Activated CD8-positive, alpha-beta memory T cell treated with anti-CD3 and anti-CD28 coated beads, Interleukin-2, amount 50 U/mL, for 48 hours (primary cell): ENCODE measurements around the gene B3GNT7.
A peak's percentile ranks its signal among the peaks of the same experiment; 100 is the strongest.
"Not testable (repeated sequence)": the region's sequence is repeated elsewhere in the genome, so short reads cannot be mapped to it uniquely, and the experiment has no call there.

Experiments
- DNase-seq: peaks from one replicate; pipeline ENCODE4 v3.0.0-alpha.2; 2020

Gene B3GNT7

DNA sequence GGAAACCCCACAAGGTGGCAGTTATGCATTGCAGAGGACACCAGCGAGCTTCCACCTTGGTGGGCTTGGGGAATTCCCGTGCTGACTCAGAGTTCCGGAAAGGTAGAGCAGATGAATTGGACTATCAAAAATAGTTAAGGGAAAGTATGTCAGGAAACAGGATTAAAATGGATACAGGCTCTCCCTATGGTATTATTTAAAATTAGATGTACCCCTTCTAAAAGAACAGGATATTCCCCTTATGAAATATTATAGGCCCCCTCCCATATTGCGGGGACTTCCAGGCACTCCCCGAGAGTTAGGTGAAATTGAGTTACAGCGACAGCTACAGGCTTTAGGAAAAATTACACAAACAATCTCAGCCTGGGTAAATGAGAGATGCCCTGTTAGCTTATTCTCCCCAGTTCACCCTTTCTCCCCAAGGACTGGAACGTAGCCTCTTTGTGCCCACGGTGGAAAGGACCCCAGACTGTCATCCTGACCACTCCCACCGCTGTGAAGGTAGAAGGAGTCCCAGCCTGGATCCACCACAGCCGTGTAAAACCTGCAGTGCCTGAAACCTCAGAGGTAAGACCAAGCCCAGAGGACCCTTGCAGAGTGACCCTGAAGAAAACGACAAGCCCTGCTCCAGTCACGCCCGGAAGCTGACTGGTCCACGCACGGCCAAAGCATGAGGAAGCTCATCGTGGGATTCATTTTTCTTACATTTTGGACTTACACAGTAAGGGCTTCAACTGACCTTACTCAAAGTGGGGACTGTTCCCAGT, 10.3 kb downstream of the B3GNT7 start:
- not testable (repeated sequence) for DNase-seq

DNA sequence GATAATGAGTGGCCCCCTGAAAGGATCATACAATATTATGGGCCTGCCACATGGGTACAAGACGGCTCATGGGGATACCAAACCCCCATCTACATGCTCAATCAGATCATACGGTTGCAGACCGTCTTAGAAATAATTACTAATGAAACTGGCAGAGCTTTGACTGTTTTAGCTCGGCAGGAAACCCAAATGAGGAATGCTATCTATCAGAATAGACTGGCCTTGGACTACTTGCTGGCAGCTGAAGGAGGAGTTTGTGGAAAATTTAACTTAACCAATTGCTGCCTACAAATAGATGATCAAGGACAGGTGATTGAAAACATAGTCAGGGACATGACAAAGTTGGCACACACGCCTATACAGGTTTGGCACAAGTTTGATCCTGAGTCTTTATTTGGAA, 12.2 kb downstream of the B3GNT7 start:
- DNase-seq, result not testable (repeated sequence)

DNA sequence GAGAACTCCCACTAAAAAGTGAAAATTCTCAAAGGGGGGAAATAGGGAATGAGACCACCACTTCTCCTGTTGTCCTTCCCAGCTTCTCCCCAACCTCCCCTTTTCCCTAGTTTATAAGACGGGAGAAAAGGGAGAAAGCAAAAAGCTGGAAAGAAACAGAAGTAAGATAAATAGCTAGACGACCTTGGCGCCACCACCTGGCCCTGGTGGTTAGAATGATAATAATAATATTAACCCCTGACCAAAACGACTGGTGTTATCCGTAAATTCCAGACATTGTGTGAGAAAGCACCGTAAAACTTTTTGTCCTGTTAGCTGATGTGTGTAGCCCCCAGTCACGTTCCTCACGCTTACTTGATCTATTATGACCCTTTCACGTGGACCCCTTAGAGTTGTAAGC, 12.8 kb downstream of the B3GNT7 start:
- DNase-seq, result not testable (repeated sequence)

DNA sequence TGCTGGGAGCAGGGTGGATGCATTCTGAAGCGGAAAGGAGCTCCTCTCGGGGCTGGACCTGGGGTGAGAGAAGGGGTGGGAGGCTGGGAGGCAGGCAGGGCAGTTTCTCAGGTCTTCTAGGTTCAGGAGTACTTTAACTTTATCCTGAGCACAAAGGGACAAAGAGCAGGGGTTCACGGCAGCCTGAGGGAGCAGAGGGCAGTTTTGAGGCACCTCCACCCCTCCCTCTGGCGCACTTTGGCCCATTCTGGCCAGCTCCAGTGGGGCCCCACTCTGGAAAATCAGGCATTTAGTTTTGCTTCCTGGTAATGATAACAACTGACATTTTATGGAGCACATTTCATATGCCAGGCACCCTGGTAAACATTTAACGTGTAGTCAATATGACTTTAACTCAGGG, 14.3 kb downstream of the B3GNT7 start:
- DNase-seq, result no peak

DNA sequence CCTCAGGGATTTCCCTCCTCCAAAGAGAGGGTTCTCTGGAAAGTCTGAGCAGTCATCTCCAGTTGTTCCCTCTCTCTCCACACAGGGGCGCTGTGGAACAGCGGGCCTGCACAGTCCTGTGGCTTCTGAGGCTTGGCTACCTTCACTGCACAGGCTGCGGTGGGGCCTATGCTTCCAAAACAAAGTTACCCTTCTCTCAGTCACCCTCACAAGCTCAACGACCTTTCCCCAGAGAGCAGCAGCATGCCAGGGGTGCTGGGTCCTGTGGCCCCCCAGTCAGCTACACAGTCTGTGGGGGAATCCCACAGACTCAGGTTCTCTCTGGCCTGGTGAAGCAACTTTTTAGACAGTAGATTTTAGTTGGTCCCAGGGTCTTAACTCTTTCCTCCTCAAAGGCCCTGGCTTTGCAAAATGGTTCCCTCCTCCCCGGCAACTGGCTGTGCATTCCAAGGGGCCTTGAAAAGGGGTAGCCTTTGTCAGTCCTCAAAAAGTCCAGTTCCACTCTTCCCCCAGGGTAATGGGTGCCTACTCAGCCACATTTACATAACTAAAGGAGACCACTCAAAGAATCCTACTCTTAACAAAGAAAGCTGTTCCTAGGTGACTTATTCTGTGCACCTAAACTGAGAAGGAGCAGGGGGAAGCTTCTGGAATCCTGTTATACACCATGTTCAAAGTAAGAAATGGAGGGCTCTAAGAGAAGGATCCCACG, 14.9 kb downstream of the B3GNT7 start:
- no peak for DNase-seq

DNA sequence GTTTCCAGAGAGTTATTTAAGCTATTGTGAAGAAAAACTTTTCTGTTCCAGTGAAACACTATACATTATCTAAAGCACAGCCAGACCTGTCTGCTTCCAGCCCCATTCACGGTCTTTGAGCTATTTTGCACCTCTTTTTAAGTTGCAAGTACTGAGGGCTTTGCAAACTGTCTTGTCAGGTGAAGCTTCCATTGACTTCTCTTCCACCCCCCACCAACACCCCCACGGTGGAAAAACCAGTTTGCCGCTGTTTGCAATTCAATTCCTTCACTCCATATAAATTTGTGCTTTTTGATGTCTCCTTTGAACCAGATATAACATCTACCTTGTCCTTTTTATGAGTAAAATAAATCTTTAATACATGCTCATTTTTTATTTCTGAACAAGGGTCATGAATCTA, 15.7 kb downstream of the B3GNT7 start:
- no peak for DNase-seq

DNA sequence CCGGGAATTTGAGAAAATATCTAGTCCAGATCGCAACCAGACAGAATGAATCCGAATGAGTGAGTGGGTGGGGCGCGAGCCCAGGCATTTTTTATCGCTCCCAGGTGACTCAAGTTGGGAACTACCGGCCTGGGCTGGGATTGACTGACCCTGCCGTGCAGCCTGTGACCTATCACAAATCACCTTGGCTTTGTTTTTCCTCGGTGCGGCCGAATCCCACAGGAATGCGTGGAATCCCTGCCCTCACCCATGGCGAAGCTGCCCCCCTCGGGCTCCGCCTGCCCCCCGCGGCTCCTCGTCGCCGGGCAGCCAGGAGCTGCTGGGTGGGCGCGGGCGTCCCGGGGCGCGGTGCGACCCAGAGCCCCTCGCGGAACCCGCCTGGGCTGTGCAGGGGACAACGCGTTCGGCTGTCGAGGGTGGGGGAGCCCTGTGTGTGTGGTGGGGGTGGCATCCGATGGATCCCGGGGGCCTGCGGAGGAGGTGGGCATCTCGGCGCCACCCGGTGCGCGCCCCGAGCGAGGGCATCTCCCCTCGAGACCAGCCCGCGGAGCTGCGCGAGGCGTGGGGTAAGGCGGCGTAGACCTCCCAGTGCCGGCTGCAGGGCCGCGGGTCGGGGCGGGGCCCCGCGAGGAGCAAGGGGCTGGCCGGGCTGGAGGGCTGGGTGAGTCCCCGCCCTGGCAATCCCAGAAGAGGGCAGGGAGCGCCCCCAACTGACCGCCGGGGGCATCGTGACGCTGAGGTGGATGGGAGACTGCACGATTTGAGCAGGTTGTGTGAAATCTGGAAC, 16.5 kb downstream of the B3GNT7 start:
- peak; percentile 90 for DNase-seq

DNA sequence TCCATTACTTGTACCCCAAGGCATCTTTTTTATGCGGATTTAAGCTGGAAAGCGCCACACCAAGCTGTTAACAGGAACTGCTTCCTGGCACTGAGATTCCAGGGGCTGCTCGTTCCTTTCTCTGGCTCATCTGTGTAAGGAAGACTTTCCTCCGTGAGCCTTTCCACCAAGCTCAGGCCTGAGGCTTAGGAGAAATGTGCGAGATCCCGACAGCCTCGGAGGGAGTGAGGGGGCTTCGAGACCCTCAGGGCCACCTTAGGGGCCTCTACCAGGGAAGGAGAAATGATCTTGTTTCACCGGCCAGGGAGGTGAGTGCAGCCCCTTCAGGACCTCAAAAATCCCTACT, 17.1 kb downstream of the B3GNT7 start:
- no peak for DNase-seq

DNA sequence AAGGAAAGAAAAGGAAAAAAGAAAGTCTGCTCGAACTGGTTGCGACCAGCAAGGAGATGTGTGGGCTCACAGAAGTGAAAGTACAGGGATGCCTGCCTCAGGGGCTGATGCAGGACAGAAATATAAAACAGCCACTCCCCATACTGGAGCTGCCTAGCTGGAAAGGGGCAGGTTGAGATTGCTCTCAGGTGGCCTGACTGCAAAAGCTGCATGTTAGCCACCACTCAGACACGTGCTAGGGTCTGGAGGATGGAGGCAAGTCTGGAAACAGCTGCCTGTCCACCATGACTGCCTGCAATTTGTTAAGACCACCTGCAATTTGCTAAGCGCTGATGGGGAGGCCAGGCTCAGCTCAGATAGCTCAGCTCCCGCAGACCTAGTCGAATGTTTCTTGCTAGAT, 17.9 kb downstream of the B3GNT7 start:
- no peak for DNase-seq

DNA sequence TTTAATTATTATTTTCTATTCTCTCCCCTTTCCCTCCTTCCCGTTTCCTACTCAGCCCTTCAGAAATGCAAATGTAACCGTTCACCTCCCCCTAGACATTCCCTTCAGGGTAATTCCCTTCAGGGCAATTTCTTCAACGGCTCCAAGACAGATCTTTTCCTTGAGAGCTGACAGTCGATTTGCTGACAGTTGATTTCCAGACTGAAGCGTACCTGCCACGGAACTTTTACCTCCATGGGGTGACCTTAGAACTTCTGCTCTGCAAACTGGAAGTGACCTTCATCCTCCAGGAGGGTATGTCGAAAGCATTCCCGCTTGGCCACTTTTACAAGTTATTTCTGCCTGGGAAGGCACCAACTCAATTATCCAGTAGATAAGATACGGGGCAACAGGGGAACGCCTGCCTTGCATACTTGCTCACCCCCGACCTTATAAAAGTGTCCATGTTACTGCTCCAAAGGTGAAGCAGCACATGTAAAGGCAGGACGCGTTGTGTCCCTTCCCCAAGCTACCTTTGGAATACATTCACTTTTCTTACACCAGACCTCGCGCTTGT, 18.5 kb downstream of the B3GNT7 start:
- DNase-seq, result no peak

DNA sequence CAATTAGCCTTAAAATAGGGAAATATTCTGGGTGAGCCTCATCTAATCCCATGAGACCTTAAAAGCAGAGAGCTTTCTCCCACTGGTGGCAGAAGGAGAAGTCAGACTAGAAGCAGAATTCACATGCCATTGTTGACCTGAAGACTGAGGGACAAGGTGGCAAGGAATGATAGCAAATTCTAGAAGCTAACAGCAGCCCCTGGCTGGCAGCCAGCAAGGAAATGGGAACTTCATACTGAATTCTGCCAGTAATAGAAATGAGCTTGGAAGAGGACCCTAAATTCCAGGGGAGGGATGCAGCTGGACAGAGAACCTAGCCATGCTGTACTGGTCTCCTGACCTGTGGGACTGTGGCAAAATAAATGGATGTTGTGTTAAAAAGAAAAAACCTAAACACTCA, 19.5 kb downstream of the B3GNT7 start:
- DNase-seq, result no peak

DNA sequence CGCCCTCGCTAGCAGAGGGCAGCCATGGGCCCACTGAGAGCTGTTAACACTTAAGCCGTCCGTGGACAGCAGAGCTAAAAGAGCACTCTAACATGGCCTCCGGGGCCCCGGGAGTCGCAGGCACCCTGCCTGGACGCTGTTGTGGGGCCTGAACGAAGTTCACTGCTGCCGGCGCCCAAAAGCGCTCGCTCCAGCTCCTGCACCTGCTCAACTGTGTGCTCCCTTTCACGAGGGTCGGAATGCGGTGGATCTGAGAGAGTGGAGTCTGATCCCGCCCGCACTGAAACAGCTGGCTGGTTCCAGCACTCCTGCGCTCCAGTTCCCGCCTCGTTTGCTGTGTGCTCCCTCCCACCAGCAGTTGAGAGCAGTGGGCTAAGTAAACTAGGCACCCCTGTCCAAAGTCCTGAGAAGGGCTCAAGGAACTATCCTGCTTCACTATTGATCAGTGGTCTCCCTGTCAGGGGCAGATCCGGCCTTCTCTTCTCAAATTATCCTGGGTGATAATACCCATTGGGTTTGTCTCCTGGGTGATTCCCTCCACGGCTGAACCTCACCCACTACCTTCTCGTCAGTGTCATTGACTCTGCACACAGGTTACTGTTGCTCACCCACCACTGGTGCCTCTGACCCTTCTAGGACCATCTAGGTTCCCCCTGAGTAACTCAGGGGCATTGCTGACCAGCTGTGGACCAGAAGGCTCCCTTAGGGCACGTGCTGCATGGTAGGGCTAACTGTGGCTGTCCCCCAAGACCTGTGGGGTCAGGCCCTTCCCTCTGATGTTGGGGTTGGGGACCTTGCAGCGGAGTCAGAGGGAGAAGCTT, 23.5 kb downstream of the B3GNT7 start:
- no peak for DNase-seq

DNA sequence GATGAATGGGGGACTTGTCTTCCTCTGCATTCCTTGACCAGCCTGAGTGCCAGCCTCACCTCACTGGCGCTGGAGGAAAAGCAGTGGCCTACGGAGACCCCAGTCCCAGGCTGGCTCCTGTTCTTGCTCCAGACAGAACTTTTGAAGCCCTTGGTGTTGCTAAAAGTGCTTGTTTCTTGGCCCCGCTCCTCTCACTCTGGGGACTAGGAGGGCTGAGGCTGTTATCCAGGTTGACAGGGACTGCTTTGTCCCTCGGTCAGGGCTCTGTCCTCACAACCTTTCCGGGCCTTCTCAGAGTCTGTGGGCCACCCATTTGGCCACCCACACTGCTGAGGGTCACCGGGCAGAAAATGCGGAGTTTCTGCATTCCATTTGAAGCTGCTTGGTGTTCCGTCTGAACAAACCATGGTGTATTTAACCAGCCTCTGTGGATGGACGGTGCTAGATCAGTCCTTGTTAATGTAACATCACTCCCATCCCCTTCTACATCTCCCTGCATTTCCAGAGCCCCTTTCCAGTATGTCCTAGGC, 25.6 kb downstream of the B3GNT7 start:
- no peak for DNase-seq

DNA sequence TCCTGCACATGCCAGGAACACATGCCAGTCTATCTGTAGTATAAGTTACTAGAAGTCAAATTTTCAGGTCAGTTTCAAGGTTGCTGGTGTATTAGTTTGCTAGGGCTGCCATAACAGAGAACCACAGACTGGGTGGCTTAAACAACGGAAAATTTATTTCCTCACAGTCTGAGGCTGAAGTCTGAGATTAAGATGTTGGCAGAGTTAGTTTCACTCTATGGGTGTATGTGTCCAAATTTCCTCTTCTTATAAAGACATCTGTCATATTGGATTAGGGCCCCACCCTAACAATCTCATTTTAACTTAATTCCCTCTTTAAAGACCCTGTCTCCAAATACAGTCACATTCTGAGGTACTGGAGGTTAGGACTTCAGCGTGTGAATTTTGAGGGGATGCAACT, 26.5 kb downstream of the B3GNT7 start:
- DNase-seq, result no peak

DNA sequence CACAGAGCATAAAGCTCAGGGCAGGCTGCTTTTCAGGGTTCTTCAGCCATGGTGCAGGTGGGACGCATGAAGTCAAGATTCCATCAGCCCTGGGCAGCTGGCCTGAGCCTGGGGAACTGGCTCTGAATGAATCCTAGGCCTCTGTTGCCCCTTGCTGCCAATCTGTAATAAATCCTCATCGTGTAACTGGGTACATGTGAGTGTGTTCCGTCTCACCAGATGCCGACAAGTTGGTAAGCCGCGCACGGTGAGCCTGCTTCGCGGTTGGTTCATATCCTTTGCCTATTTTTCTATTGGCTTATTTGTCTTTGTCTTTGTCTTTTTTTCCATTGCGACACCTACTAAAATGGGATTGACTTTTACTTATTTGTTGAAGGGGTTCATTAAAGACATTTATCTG, 27.7 kb downstream of the B3GNT7 start:
- DNase-seq, result no peak

DNA sequence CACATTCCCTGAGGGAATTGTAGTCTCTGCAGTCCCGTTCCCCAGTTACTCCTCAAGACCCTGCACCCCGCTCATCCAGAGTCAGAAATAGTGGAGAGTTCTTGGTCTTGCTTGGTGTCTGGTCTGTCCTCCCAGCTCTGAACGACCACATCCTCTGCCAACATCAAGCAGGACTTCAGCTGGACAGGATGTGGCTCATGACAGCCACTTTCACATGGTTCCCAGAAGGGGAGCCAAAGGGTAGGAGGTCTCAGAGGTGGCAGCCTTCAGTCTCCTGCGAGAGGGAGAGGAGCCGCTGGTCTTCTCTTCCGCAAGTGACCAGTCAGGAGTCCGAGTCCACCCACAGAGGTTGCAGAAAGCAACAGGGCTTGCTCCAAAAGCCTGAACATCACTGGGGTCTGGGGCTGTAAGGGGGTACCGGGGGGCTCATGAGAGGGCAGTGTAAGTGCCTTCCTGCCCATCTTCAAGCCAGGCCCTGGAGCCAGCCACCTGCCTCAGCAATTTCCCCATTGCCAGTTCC, 29.8 kb downstream of the B3GNT7 start:
- DNase-seq, result no peak

DNA sequence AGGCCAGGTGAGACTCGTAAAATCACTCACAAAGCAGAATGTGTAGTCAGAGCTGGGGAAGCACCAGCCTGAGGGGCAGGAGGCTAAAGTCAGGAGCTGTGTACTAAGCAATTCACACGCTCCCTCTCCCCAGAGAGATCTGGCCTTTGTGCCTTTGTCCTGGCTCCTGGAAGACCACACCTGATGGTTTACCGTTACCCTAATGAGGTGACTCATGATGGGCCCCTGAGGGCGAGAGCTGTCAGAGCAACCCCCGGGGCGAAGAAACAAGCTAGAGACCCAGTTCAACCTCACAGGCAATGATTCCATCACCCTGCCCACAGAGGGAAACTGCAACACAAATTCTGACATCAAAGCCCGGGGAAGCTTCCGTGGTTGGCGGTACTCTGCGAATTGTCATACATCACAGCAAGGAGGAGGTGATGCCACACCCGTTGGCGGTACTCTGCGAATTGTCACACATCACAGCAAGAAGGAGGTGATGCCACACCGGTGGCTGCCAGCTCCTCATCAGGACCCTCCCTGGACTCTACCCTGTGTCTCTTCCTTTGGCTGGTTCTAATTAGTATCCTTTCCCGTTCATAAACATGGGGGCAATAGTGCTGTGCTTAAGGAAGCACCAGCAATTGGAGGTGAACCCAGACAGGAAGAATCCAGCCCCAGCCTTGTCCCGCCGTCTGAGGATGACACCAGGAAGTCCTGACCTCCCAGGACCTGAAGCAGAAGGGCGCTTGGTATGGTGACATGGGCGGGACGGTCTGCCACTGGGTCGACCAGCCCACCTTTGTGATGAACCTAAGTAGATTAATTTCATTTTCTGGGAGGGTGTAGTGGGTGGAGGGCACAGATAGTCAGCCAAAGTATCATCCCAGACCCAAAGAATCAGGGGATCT, 30.5 kb downstream of the B3GNT7 start:
- no peak for DNase-seq

DNA sequence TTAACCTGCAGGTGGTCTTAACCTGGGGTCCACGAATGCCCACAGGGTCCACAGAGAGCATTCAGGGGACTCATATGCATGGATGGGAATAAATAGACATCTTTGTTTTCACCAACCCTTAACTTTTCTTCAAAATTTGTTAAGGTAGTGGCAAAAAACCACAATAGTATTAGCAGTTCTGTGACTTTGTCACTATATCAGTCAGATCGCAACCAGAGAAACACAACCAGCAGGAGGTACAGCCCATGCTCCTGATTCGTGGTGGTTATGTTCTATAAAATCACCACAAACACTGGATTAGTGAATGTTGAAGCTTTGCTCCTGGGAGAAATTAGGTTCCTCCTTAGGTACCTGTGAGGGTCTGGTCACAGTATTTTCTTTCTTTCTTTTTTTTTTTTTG, 31.6 kb downstream of the B3GNT7 start:
- DNase-seq, result no peak

DNA sequence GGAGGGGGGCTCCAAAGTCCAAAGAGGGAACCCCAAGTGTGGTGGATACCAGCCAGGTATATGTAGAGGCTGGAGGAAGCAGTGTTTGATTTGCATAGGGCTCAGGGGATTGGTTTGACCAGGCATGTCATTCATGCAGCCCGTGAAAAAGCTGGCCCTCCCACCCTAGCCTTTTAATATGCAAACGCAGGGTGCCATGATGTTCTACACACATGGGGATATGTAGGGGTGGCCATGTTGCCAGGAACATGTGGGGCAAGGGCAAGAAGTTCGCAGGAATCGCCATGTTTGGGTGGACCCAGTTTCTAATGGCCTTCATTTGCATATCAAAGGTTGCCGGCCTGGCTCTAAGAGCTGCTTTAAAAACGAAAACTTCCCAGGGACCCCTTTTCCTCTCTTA, 33.6 kb downstream of the B3GNT7 start:
- DNase-seq, result no peak

DNA sequence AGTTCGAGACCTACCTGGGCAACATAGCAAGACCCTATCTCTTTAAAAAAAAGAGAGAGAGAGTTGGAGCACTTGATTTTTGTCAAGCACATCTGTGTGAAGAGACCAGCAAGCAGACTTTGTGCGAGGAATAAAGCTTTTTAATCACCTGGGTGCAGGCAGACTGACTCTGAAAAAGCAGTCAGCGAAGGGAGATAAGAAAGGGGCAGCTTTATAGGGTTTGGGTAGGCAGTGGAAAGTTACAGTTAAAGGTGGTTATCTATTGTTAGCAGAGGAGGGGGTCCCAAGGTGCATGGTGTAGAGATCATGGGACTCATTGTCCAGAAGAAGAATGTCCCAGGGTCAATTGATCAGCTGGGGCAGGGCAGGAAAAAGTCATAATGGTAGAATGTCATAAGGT, 34.4 kb downstream of the B3GNT7 start:
- no peak for DNase-seq

DNA sequence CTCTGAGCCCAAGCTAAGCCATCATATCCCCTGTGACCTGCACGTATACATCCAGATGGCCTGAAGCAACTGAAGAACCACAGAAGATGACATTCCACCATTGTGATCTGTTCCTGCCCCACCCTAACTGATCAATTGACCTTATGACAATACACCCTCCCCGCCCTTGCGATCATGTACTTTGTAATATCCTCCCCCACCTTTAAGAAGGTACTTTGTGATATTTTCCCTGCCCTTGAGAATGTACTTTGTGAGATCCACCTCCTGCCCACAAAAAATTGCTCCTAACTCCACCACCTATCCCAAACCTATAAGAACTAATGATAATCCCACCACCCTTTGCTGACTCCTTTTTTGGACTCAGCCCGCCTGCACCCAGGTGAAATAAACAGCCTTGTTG, 34.9 kb downstream of the B3GNT7 start:
- DNase-seq, result not testable (repeated sequence)
